Sigmoid colon (tissue), 3 donors: ENCODE data around the gene ZBTB45.

Experiments
- CTCF ChIP-seq, 4 experiments: fragments of 450-650 bp in 3 of 4; fragments of 200-600 bp in 1 of 4; IDR thresholded peaks; one replicate each; pipeline ENCODE4 v1.5.1; 2016 to 2019; ENCODE audit warnings: antibody characterized with exemption in 4 of 4, mild to moderate bottlenecking in 3 of 4, moderate library complexity in 2 of 4
- POLR2A ChIP-seq, 2 donors: fragments of 450-650 bp; IDR thresholded peaks; one replicate each; pipeline ENCODE4 v1.6.1; 2016; ENCODE audit warnings: antibody characterized with exemption in 2 of 2, mild to moderate bottlenecking in 2 of 2, moderate library complexity in 2 of 2

GRCh38 chr19:58521651-58522050 is 2.0 kb upstream of the ZBTB45 start:
- TF ChIP-seq CTCF (IDR thresholded peaks at IDR 0.05) = no peak
- no peak for TF ChIP-seq POLR2A (IDR thresholded peaks at IDR 0.05)
